GM19025 (cell line): ENCODE data around the gene PLP2.

Experiments
- ATAC-seq: cut with Tn5 transposase; IDR thresholded peaks from one replicate; pipeline ENCODE4 v1.9.1; 2021; ENCODE audit warnings: mild to moderate bottlenecking, low read depth, moderate library complexity; ENCODE audit not compliant: unreplicated experiment

Gene PLP2

DNA sequence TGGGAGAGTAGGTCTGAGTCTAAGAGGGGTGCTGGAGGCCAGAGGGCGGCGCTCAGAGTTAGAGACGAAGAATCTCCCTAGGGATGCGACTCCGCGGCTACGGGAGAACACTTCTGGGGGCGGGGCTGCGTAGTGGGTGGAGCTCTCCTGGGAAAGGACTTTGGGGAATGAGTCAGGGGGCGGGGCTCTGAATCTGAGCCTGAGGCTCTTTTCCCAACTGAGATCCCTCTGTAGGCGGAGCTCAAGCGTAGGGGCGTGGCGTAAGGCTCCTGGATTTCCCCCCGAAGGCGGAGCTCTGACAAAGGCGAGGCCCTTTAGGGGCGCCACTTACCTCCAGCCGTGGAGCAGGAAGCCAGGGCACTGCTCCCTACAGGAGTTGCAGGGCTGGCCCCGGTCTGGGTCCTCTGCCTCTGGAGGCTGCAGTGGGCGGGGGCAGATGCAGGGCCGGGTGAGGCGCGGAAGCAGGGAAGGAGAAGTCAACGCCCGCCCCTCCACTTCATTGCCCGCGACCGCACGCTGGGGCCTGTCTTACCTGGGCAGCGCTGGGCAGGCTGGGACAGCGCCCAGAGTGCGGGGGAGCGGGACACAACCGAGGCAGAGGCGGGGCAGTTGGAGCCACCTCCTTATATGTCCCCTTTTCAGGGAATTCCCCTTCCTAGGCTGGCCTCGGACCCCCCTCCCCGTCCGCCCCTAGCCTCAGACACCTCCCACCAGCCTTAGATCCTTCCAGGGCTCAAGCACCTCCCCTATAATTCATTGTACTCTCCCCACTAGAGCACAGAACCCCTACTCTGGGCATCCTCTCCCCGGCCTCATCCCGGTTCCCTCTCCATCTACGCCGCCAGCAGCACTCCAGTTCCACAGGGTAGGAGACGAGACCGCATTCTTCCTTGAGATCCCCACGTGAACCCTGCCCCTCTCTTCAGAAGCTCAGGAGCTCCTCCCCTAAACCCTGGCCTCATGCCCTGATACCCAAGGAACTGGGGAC lies 12.9 kb downstream of the PLP2 start:
- ATAC-seq: peak; percentile 40

DNA sequence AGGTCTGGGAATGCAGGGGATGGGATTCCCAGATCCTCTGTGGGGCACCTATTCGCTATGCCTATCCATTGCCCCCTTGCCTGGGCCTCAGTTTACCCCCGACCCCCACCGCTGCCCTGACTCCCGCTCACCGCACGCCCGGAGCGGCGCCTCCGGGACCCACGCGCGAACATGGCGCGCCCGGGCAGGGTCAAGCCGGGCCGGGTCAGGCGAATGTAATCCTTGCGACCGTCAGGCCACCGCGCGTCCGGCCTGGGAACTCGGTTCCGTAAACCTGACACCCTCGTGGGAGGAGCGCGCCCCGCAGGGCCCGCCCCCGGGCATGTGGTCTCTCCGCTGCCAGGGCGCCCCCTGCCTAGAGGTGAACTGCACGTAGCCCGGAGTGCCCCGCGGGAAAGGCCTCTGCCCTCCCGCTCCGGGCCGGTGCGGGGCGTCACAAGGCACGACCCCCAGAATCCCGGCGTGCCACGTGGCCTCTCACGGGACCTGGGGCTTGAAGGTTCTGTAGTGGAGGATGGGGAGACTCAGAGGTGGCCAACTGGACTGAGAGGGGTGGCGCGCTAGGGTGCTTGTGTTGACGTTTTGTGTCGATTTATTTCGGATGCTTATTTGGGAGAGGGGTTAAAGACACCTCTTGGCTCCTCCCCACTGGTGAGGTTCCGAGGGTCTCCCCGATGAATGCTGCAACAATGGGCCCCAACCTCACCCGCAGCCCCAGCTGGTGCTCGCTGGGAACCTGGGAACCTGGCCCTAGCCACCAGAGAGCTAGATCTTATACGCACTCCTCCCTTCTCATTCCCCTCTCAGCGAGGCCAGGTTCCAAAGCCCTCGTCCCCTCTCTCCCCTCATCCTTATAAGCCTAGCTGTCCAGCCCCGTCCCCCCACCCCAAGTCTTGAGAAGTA lies 14.7 kb downstream of the PLP2 start, which contains the start of gene PRICKLE3:
TSS of gene PRICKLE3 (minus strand) at position 249 of the 903 bp plus-strand sequence. CDS start at position 173, 76 bp downstream.
- peak; percentile 17 for ATAC-seq

DNA sequence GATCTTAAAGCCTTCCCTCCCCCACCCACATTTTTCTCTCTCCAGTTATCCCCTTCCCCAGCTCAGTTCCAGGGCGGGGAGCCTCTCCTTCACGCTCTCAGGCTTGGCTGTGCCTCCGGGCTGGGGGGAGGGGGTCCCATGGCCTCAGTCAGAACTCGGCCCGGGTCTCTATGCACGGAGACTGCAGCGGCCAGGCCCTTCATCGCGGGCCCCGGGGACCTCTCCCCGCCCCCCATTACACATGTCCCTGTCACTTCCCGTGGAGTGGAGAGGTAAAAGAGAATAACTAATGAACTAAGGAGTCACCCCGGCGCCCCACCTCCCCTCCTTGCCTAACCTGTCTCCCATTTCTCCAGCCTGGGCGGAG lies 15.3 kb downstream of the PLP2 start:
- no peak for ATAC-seq

DNA sequence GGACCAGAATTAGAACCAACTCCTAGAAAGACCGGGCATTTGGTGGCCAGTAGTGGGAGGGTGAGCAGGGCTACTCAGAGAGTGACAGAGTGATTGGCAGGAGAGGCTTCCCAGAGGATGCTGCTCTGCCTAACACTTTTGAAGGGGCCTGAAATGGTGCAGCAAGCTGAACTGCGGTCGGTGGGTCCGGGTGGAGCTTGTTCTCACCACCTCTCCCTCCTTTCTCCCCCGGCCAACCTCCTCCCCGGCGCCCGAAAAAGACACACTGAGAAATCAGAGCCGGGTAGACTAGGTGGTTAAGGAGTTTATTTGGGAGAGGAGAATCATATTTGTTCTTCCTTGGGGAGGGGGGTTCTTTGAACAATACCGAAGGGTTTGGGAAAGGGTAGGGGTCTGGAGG lies 15.8 kb downstream of the PLP2 start:
- no peak for ATAC-seq

DNA sequence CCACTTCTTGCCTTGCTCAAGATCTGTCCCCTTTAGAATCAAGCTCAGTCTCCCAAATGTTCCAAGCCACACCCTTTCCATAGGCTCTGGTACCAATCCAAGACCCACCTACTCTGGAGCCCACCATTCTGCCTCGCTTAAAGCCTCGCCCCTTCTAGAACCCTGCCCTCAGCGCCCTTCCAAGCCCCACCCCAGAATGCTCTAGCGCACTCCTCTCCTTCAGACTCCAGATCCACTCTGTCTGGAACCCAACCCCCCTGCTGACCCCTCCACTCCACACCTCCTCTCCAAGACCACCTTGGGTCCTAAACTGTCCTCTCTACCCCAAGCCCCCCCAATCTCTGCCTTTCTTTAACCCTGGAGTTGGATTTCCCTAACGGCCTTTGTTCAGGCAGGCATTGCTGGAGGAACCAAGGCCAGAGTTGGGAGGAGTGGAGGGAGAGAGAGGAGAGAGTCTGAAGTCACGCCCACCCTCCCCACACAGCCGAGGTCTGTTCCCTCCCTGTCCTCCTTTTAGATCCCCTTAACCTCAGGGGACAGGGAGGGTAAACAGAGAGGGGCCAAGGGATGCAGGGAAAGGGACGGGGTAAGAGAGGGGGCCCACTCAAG lies 16.9 kb downstream of the PLP2 start:
- no peak for ATAC-seq

DNA sequence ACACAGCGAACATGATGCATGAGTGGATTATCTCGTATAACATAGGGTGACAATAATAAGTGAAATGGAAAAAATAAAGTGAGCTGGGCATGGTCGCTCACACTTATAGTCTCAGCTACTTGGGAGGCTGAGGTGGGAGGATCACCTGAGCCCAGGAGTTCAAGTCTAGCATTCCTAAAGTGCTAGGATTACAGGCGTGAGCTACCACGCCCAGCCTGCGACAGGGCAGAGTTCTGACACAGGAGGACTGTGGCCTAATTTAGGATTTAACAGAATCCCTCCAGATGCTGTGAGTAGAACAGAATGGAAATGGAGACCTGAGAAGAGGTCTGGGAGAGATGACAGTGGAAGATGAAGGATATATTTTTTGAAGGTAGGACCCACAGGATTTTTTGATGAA lies 17.9 kb downstream of the PLP2 start:
- ATAC-seq: no peak

DNA sequence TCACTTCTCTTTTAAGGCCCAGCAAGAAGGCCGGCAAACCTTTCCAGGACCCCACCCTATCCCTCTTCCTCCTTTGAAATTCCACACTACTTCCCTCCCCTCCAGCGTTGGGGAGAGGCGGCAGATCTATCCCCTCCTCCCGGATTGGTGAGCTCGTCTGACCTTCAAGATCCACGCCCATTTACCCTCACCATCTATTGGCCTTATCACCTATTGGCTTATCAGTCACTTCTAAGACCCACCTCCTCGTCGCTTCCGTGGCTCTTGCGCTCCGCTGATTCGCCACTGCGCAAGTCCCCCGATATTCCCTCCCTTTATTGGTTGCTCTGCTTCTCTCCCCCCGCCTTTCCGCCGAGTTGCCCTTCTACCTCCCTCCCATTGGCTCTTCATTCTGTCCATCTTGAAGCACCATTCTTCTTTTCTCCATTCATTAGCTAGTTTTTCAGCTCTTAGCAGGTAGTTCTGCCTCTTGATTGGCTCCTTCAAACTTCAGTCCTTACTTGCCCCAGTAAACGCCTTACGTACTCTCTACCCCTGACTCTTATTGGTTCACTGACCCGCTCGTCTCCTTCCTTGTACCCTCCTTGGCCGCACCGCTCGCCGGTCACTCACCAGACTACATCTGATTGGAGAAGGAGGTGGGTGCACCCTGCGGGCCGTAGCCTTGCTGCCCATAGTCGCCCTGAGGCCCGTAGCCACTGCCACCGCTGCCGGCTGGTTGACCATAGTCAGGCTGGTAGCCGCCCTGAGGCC lies 19.3 kb downstream of the PLP2 start:
- ATAC-seq: peak; percentile 89

DNA sequence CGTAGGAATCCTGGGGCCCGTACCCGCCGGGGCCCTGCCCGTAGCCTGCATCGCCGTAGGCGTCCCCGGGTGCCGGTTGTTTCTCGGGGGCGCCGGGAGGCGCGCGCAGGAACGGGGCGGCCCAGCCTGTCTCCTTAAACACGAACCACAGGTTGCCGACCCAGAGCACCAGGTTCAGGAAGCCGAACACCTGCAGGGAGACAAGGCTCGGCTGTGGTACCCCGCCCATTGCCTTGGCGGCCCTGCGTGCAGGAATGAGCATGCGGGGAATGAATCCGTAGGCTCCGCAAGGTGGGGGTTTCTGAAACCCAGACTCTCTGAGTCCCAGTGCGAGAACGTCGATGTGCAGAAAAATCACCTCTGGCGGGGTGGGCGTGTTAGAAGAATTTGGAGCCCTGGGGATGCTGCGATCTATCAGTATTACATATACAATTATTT lies 19.9 kb downstream of the PLP2 start:
- peak; percentile 5 for ATAC-seq

DNA sequence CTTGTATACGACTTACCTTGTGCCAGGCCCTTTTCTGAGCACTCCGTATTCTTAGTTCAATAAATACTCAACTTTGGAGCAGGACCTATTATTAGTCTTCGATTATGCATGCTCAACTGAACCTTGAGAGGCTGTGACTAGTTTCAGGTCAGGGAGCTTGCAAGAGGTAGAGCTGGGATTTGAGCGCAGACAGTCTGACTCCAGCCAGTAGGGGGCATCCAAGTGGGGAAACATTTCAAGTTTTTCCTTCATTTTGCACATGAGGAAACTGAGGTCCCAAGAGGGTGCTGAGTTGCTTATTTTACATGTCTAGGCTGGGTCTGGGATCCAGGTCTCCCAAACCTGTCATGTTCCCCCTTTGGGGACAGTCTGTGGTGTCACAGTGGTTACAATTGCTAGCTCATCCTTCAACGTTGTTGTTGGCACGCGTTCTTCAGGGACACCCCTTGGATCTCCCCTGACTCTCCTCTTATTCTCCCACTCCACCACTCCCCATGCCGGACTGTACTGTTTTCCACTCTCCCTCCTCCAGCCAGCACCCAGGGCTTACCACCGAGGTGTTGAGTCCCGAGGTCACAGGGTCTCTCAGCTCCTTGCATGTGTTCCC lies 21.1 kb downstream of the PLP2 start:
- no peak for ATAC-seq

DNA sequence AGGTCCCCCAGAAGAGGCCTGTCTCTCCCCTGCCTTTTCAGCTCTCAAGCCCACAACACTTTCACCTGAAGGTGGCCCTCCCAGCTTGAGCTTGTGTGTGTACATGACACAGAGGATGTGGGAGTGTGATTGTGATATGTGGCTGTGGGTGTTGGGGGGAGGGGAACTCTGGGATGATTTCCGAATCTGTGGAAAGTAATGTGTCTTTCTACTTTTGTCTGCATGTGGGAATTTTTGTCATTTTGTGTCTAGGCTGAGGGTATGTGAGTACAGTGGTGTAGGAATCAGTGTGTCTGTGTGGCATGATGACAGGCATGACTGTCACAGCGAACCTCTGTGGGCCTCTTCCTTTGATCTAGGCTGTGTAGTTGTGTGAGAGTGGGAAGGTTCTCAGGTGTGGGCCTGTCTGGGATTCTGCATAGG lies 21.9 kb downstream of the PLP2 start:
- no peak for ATAC-seq

DNA sequence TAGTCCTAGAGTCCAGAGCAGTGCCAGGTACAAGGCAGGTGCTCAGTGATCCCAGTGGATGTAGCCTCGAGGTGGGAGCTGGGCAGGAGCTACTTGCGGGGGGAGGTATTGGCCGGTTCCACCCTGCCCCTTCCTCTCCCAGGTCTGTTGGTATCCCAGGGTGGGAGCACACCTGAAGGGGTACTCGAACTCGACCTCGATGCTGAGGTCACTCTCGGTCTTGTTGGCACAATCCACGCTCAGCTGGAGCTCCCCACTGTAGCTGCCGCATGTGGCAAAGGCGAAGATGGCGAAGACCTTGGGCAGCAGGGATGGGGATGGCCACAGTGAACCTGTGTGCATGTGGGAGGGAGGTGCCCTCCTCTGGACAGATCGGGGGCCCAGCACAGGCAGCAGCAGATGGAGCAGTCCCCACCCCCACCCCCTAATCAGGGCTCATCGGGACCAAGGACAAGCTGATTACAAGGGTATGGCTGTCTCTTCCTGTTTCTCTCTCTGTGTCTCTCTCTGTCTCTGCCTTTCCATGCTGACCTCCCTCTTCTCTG lies 25.9 kb downstream of the PLP2 start:
- ATAC-seq: no peak

DNA sequence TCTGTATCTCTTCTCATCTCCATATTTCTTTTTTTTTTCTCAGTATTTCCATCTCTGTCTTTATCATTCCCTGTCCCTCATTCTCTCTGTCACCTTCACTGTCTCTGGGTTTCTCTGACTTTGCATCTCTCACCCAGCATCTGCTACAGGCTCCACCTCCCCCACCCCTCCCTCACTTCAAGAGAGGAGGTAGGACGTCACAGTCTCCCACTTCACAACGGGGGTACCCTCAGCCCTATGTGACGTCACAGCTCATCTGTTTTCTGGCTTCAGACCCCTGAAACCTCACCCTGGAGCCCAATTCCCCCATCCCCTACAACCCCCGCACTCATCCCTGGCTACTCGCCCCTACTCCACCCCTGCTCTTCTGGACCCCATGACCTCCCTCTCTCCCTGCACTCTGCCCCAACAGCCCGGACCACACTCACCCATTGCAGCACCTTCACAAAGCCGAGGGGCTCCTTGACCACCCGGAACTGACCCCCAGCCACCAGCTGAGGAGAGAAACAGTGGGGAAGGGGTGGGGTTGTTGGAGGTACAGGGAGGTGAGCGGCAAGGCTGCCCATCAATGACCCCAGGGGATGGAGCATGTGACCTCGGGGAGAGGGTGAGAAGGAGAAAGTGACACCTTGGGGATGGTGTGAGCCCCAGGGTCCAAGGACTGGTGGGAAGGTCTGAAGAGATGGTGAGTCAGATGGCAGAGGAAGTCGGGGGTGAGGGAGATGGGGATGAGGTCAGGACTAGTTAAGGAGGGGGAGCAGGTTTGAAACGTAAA lies 27.0 kb downstream of the PLP2 start:
- no peak for ATAC-seq

DNA sequence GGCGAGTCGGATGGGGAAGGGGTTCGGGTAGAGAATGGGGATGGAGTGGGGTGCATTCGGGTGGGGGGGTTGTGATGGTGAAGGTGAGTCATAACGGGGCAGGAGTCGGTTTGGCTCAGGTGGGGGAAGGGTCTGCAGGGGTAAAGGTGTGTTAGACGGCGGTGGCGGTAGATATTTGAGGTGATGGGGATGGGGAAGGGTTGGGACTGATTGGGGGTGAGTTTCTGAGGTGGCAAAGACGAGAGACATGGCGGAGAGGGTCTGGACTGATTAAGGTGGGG lies 27.6 kb downstream of the PLP2 start:
- ATAC-seq: no peak

DNA sequence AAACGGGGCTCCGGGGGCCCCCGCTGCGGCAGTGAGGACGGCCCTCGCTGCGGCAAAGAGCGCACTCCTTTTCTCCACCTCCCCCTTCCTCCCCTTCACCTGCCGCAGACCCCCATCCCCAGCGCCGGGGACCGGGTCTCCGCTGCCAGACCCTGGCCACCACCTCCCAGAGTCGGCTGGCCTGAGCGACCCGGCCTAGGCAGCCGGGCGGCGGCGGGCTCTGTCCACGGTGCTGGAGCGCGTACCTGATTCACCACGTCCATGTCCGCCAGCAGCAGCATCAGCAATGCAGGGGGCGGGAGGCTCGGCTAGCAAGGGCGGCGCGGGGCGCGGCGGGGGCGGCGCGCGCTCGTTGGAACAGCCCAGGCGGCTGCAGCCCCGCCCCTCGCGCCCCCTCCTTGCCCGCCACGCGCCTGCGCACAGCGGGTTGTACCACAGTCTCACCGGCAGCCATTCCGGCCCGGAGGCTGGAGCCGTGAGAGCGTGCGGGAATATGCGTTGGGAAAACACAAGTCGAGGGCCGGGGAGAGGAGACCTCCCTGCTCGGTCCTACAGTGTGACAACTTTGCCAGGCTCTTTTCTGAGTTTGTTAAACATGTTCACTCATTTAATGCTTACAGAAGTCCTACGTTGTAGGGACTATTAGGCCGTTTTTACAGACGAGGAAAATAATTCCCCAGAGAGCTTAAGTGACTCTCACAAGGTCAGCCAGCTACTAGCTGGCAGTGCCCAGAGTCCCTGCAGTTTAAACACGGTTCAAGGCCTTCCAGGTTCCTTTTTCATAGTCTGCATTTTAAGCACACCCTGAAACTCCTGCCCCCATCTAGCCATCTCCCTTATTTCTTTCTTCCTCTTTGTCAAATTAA lies 28.4 kb downstream of the PLP2 start, which contains the start of gene SYP:
TSS of gene SYP (minus strand) at position 288 of the 866 bp plus-strand sequence. CDS start at position 281, 7 bp downstream.
- peak; percentile 94 for ATAC-seq

DNA sequence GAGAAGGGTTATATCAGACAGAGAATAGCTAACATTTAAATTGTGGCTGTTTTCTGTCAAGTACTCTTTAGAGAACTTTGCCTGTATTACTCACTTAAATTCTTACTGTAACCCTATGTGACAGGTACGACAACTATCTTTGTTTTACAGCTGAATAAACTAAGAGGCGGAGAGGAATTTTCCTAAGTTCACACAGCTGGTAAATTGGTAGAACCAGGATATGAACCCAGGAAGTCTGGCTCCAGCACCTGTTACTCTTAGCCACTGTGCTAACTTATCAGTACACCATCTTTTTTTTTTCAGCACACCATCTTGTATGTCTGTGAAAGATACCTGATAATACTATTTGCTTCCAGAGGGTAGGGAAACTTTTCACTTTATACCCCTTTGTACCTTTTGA lies 30.3 kb downstream of the PLP2 start:
- no peak for ATAC-seq

DNA sequence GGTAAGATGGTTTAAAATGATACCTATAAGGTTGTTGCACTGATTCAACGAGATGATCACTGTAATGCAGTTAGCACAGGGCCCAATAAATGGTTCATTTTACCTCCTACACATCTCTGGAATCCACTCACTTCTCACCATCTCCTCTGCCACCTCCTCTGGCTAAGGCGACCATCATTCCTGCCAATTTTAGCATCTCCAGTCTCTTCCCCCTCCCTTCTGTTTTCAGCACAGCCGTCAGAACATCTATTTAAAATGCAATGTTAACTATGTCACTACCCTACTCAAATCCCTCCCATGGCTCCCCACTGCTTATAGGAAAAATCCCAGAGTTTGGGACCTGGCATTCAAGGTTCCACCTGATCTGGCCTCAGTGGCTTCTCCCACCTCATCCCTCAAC lies 31.8 kb downstream of the PLP2 start:
- no peak for ATAC-seq

DNA sequence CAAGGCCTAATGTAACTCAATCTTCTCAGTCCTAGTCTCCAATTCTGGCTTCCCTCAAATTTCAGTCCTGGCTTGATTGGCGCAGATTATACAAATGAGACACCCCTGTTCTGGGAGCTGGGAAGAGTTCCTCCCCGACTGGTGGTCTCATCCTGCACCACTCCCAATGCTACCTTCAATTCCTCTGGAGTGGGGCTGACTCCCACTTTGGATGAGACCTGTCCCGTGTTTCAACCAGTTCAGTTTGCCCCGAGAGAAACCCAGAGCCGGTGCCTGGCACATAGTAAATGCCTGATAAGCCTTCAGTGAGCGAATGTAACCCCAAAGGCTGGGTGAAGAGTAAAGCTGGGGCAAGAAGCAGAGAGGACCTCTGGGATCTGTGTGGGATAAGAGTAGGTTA lies 32.3 kb downstream of the PLP2 start:
- ATAC-seq: no peak

DNA sequence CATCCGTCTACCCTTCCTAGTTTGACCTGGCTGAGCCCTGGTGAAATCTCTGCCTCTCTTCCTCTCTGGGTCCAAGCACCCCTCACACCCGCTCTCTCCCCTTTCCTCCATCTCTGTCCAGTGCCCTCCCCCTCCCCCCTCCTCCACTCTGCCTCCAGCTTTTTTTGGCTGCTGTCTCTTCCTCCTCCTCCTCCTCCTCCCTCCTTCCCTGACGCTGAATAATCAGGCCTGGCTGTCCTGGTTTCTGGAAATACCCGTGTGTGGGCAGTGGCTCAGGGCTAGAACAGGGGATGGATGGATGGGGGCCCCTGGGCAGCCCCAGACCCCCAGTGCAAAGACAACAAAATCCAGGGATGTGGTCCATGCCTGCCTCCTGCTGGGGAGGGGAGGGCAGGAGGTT lies 33.0 kb downstream of the PLP2 start:
- ATAC-seq: no peak
